Epidermal melanocyte (primary cell): ENCODE results near the gene CCNI.
"Not testable (repeated sequence)": the region's sequence is repeated elsewhere in the genome, so short reads cannot be mapped to it uniquely, and the experiment has no call there.

Experiments
- DNase-seq: peaks from one replicate; pipeline ENCODE4 v3.0.0; 2011; ENCODE audit warnings: low spot score; ENCODE audit not compliant: insufficient read length

CCNI gene

DNA sequence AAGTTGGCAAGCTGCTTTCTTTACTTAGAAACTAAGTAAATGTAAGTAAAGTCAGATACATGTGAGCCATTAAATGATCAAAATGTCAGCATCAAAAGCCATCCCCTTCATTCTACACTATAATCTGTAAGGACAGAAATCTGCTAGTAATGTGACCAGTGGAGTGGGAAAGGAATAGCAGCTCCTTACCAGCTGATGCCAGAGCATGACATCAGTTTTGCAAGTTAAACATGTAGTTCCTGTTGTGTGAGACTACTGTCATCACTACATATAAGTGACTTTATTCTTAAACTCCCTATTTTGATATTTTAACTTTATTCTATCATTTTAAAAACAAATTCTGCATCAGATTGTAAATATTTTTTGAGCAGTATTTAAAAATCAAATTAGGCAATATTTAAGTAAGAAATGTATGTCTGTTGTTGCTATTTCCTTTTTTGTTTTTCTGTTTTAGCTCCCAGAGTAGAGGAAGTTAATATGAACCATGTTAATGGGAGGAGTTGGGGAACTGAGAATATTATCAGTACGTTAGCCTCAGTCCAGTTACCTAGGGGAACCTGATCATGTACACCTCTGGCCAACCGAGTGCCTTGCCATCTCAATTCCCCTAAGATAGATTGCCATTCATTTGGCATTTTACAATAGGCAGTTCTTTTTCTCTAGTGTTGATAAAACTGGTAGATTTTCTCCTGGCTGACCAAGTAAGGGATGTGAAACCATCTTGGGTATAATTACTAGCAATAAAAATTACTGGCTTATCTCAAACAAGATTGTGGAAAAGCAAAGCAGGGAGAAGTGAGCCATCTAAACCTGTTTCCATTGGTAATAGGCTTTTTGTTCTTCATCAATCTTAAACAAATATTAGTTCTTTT, 34.7 kb downstream of the CCNI start:
- no peak for DNase-seq

DNA sequence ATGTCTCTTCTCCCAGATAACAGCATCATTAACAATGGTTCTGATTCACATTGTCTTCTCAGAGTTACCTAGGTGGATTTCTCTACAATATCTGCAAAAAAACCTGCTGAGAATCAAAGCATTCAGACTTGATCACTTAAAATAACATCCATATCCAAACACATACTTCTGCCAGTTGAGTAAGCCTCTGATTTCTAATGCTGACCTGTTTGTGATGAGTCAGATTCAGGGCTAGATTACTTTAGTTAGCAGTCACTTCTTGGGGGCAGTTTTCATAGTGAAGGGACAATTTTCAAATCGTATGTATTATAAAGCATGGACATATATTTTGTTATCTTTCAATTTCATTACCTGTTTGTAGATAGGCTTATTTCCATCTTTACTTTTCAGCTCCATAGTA, 35.5 kb downstream of the CCNI start:
- DNase-seq: no peak

DNA sequence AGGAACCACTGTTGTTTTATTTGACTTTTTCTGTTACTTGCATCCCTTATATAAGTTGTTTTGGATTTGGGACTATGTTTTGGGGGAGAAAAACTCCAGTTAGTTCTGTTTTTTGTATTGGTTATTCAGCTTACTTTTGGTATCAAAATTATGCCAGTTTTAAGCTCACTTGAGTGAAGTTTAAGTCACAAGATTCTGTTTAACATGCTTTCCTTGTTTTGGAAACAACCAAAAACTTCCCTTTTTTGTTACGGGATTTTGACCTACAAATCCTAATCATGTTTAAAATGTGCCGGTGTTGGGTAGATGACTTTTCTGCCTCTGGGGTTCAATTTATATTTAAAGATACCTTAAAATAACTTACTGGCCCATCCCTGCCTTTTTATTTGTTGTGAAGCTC, 36.0 kb downstream of the CCNI start:
- DNase-seq: no peak

DNA sequence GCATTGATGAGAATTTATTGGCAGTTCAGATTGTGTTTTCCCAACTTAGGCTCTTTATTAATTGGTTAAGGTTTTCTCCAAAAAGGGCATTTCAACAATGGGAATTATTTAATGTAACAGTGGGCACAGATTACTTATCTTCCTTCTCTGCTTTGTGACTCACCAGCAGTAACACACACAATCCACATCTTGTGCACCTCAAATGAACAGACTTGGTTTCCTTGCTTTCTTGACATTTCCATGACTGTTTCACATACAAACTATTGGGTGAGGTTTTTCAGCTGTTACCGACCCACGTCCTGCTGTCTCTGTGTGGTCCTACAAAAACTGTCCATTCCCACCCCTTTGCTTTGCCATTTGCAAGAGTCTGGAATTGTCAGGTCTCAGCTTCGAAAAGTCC, 38.1 kb downstream of the CCNI start:
- no peak for DNase-seq

DNA sequence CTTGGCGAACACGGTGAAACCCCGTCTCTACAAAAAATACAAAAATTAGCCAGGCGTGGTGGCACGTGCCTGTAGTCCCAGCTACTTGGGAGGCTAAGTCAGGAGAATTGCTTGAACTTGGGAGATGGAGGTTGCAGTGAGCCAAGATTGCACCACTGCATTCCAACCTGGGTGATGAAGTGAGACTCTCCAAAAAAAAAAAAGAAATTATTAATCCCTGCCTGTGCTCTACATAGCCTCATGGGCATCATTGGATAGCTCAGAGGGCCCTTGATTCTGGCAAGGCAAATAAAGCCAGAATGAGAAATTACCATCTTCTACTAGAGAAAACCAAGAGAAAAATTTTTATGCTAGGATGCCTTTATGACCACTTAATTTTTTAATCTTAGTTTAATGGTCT, 38.6 kb downstream of the CCNI start:
- DNase-seq: not testable (repeated sequence)

DNA sequence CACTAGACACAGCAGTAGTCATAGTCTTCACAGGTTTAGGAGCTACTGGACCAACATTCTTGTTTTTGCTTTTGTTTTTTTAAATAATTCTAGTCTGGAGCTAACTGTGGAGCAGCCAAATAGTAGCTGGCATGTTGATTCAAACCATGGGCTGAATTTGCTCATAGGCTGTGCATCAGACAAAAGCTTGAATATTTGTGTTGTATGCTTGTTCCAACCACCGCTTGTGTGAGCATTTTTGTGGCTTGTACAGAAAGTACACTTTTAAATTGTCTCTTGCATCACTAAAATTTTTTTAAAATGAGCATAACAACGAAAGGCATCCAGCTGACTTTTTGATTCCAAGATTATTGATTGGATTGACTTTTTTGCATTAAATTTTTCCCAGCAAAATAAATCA, 39.6 kb downstream of the CCNI start:
- no peak for DNase-seq

DNA sequence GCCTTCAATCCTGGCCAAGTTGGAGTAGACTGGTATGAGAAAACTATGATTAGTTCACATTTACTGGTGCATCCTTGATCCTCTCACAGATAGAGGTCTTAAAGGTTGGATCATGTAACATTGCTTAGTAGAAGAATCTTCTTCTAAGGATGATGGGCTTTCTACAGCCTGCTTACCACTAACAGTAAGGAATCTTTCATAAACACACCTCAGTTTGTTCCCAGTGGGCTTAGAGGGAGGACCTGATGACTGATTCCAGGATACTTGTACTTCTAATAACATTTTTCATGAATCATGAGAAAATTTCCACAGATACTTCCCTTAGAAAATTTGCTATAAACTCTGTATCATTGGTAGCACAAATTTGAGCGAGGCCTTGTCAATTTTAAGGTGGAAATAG, 40.6 kb downstream of the CCNI start:
- DNase-seq: no peak

DNA sequence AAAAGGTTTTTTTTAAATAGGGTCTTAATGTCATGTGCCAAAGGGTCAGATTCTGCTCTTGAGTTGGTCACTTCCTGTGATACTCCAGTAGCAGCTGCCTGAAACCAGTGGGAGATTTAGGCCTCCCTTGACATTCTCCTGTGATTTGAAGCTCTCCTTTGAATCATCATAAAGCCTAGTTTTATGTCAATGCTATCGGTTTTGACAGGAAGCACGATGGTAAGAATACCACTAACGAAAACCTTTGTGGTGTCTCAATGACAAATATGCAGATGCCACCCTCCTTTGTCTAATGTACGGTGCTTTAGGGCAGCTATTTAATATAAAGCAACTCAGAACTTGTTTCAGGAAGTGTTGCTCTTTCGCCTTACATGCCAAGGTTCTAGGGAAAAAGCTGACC, 44.2 kb downstream of the CCNI start:
- DNase-seq: no peak

DNA sequence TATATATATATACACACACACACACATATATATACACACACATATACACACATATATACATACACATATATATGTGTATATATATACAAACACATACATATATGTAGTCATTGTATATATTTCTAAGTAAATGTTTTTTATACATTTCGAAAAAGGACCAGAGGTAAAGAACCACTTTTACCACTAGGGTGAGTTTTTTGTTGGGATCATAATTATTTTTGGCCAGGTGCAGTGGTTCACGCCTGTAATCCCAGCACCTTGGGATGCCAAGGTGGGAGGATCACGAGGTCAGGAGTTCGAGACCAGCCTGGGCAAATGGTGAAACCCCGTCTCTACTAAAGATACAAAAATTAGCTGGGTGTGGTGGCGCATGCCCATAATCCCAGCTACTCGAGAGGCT, 46.0 kb downstream of the CCNI start:
- DNase-seq: not testable (repeated sequence)

DNA sequence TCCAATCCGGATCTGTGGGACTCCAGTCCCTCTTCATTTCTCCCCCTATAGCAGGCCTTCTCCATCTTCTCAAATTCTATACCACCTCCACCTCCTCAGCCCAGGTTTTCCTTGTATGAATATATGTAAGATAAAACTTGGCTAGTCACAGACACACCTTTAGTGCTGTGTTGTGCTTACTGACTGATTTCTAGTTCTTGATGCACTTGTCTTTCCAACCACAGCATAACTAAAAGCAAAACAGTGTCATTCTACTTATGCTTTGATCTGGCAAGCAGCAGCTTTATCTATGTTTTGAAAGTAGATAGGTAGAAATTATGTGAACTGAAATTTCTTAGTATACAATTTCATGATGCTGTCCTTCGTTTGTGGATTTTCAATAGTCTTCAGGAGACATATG, 47.5 kb downstream of the CCNI start:
- no peak for DNase-seq

DNA sequence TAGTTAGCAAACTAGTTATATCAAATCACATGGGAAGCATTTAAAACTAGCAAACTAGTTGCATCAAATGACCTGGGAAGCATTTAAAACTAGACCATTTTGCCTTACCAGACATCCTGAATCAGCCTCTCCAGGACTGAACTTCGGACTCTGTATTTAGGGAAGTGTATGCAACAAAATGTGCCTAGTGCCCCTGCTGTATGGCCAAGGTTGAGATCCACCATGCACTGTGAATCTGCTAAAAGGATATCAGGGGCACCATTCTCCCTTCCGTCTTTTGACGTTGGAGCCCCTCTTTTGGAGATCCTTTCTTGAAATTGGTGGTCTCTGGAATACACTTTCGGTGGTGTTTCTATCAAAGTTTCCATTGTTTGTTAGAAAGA, 49.5 kb downstream of the CCNI start:
- DNase-seq: no peak

DNA sequence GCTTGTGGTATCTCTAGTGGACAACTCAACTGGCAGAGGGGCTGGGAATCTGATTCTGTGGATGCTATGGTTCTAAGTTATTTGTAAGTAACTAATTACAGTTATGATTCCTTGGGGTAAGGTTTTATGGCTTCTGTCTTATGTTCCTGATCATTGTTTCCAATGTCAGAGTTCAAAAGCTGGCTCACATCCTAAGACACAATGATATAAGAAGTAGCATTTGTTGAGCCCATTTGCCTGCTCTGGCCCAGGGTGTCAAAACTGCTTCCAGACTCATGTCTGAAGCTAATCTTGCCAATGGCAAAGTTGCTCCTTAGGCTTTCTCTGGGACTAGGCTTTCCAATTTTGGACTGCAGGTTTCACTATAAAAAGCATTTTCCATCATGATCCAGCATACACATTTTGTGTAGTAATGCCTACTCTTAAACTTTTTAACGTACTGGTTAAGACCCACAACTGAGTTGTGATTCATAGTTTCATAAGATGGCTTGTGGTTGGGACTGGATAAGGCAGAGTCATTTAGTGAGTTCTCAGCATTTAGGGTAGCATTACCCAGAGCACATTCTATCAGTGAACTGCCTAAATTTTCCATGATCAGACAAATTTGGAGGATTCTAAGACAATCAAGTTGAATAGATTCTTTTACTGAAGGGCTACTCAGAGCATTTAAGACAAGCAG, 50.0 kb downstream of the CCNI start:
- DNase-seq: no peak

DNA sequence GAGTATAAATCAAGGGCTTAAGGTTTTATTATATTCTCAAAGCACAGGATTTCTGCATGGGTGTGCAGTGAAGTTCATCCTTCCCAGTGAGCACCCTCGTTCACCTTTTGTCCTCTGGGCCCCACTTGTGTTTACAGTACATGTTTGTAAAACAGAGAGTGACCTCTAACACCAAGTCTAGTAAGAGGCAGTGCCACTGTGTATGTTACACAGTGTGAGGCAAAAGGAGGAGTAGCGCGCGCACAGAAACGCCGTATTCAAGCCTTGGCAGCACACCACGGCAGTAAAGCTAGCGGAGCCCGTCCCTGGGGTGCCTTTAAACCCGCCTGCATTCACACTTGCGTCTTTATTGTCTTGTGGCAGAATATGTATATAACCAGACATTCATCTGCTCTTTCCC, 51.9 kb downstream of the CCNI start:
- DNase-seq: no peak

DNA sequence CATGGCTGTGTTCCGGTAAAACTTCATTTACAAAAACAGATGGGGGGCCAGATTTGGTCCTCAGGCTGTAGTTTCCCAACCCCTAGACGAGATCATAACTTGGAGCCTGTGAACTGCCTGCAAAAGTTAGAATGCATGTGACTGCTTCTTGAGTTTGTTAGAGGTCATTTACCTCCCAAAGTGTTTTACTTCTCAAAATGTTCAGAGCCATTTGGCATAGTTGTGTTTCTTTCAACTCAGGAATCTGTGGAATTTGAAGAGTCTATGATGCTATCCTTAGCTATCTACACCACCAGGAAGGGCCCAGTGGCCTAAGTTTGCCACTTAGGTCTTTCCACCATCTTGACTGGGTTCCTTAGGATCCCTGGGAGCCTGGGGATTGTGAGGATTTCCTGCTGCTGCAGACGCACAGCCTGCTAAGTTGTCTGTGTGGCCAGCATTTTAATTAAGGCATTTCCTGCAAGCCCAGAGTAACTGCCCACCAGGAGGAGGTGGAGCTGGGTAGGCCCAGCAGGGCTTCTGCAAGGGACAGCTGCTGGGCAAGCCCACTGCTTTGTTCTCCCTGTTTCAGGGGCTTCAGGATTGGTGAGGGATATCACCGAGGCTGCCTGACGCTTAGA, 53.1 kb downstream of the CCNI start:
- DNase-seq: no peak

DNA sequence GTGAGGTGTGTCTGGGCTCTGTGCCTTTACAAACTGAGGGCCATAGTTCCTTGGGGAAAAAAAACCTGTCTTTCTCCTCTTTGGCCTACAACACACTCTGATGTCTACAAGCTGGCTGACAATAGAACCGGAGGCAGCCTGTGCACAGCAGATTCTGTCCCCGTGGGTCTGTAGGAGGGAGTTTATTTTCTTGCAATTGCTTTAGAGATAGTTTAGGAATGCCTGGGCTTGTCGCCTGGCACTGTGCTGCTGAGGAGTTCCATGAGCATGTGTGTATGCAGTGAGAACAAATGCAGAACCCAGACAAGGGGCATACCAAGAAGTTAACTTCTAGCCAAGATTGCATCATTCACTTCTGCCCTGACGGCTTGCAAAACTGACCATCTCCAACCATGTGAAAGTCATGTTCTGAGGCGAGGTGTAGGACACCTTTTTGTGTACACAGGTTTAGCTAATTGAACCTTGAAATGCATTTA, 54.1 kb downstream of the CCNI start:
- no peak for DNase-seq

DNA sequence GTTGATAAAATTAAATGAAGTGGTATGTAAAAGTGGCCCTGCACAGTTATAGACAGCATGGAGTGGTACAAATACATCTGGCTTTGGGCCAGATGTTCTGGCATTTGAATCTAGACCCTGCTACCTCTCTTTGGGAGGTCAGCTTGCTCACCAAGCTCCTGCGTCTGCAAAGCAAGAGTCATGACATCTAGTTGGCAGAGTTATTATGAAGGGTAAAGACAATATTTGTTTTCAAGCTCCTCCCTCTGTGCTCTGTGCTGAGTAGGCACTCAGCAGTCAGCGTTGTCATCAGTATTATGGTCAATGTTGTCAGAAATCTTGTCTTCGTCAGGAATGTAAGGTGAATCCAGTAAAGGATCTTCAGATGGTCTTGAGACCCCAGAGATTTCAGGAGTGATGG, 55.8 kb downstream of the CCNI start:
- DNase-seq: no peak

DNA sequence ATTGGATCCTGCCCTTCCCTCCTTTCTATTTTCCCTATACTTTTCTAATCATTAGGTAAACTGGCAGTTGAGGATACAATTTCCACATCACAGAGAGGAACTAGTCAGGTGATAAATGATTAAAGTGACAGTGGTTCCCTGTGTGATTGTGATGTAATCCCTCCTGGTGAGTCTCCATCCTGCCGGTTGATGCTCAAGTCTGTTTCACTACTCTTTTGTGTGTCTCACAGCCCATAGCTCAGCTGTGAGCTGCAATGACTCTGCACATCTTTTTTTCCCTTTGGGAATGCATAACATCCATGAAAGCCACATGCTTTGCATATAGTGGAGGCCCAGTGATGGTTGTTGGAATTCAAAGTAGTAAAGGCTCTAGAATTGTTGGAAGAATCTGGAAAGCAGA, 60.4 kb downstream of the CCNI start:
- no peak for DNase-seq

DNA sequence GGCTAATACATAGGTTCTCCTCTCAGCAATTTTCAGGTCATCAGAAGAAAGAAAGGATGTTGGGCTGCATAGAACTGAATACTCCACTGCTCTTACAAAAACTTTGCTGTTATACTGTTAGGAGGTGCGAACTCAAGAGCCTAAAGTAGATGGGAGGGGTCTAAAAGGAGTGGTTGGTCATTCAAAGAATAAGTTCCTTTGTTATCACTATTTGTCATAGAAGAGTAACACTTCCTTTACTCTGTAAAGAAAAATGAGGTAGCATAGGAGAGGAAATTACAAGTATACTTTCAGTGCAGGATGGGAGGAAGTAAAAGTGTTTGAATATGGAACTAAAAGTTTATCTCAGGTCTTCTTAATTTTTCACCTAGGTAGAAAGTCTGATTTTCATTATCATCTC, 61.5 kb downstream of the CCNI start:
- DNase-seq: no peak

DNA sequence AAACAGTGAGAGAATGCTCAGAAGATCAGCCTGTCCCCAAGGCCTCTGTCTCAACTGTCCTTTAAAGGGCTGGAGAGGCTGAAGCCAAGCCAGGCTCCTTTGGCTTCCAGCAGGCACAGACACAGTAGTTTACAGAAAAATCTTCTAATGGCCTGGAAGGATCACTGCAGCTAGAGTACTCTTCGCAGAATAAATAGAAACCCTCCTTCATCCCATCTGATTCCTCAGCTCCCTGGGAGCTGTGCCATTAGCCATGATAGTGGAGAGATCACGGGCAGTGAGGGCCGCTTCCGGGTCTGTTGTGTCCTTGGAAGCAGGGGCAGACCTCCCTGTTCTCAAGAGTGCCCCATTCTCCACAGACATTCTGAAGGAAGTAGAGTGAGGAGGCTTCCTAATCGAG, 63.1 kb downstream of the CCNI start:
- no peak for DNase-seq

DNA sequence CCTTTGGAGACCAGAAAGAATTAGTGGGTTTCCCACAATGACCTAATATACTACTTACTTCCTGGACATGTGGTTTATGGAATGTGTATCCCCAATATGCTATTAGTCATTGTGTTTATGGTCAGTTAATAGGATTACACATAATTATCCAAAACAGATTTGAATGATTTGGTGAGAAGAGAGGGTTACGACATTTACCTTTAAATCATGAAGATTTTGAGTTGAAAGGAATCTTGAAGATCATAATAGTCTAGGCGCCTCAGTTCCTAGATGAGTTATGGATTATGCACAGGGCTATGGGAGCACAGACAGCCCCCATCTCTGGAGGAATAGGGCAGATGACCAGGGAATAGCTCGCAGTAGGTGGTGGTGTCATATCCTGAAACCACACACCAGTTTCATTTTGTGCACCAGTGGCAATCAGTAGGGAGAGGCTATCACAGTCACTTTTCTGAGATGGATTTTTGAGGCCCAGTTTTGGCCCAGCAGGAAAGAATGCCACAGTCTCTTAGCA, 64.9 kb downstream of the CCNI start:
- no peak for DNase-seq

DNA sequence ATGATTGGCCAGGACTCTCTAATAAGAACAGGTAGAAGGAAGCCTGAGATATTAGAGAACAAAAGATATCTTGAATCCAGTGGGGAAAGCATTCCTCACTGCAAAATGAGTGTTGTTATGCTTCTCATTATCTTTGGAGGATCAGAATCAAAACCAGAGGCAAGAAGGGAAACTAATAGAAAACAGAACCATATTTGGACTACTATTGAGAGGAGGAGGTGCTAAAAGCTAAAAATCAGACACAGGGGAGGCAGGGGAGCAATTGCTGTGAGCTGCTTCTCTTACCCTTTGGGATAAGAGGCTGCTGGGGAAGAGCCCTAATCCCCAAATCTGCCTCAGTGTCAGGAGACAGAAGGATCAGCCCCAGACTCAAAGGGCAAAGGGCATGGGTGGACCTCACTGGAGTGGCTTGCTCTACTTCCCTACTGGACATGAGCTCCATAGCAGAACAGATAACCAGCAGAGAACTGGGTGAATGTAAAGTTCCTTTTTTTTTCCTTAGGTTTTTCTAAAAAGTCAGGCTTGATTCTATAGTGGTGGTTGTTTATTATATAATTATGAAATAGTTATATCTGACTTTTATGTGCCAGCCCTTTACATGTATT, 66.2 kb downstream of the CCNI start:
- DNase-seq: no peak
